ENCODE data around the gene OR5K3. TPM values are rescaled to one million over a fixed set of nuclear protein-coding genes. Genes with fewer than 3 reads are reported as not detected.

OR5K3 gene
- total and polyA plus RNA-seq, 9 of the 15 experiments (the other 6 are each of a cell fraction or from before 2014, with no cell fraction given): not detected

- Histone ChIP-seq H2AFZ (ENCODE audit: low read depth, low read length) (no peak overlapping the region), H3K36me3 (ENCODE audit: control insufficient read depth, insufficient read depth, low read length) (no peaks in the 10 kb centered on the region), H3K9me1 (ENCODE audit: control insufficient read depth, insufficient read depth, low read length) (no peaks in the 10 kb centered on the region), H3K4me2 (ENCODE audit: insufficient read depth, low read length) (no peak overlapping the region), H4K20me1 (replicated peaks; ENCODE audit: control insufficient read depth, insufficient read depth, low read length) (no peaks in the 10 kb centered on the region), H3K4me1 (replicated peaks in 1 of 2; ENCODE audit: control insufficient read depth in 2 of 2, insufficient read depth in 2 of 2, low read length in 2 of 2) (no peaks in the 10 kb centered on the region), H3K9me3 (replicated peaks; ENCODE audit: control insufficient read depth, insufficient read depth, low read depth, low read length) (no peaks in the 10 kb centered on the region), H3K9ac (ENCODE audit: insufficient read depth in 1 of 2, low read depth in 2 of 2, low read length in 2 of 2) (no peak overlapping the region), H3K27me3 (ENCODE audit: control insufficient read depth in 2 of 2, insufficient read depth in 2 of 2, low read length in 2 of 2) (no peaks in the 10 kb centered on the region), H3K4me3 (no peak overlapping the region), H3K79me2 (ENCODE audit: control insufficient read depth, insufficient read depth, low read length) (no peaks in the 10 kb centered on the region), H3K27ac (ENCODE audit: extremely low read depth, low read depth, low read length) (no peak overlapping the region)
- peak in 1 of 4 experiments; percentile 1 for DNase-seq (ENCODE audit: extremely low read depth in 1 of 4, low spot score in 3 of 4)
- TF ChIP-seq SRSF1 (IDR thresholded peaks at IDR 0.05; ENCODE audit: low read depth, low read length): no peak
- TF ChIP-seq ETV6 (IDR thresholded peaks at IDR 0.05; ENCODE audit: borderline replicate concordance in 1 of 2, low read depth in 2 of 2, low read length in 1 of 2): no peak
- no peak for TF ChIP-seq ETV6 (CRISPR knock-in tag; IDR thresholded peaks at IDR 0.05; ENCODE audit: borderline replicate concordance)
- TF ChIP-seq, protein P1, sequence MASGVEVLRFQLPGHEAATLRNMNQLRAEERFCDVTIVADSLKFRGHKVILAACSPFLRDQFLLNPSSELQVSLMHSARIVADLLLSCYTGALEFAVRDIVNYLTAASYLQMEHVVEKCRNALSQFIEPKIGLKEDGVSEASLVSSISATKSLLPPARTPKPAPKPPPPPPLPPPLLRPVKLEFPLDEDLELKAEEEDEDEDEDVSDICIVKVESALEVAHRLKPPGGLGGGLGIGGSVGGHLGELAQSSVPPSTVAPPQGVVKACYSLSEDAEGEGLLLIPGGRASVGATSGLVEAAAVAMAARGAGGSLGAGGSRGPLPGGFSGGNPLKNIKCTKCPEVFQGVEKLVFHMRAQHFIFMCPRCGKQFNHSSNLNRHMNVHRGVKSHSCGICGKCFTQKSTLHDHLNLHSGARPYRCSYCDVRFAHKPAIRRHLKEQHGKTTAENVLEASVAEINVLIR (CRISPR knock-in tag; IDR thresholded peaks at IDR 0.05): no peak
- TF ChIP-seq ZHX1 (conservative IDR thresholded peaks at IDR 0.05; ENCODE audit: low read length): no peak
- TF ChIP-seq FOXM1 (IDR thresholded peaks at IDR 0.05; ENCODE audit: low read depth): no peak
- TF ChIP-seq FOXM1 (CRISPR knock-in tag; IDR thresholded peaks at IDR 0.05; ENCODE audit: low read depth): no peak
- TF ChIP-seq ZNF780A (CRISPR knock-in tag; IDR thresholded peaks at IDR 0.05): no peak
- no peak for TF ChIP-seq ZNF408 (CRISPR knock-in tag; IDR thresholded peaks at IDR 0.05; ENCODE audit: low read depth)
- TF ChIP-seq, protein P2, sequence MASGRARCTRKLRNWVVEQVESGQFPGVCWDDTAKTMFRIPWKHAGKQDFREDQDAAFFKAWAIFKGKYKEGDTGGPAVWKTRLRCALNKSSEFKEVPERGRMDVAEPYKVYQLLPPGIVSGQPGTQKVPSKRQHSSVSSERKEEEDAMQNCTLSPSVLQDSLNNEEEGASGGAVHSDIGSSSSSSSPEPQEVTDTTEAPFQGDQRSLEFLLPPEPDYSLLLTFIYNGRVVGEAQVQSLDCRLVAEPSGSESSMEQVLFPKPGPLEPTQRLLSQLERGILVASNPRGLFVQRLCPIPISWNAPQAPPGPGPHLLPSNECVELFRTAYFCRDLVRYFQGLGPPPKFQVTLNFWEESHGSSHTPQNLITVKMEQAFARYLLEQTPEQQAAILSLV (tag; IDR thresholded peaks at IDR 0.05): no peak
- intact Hi-C loops (cut with micrococcal nuclease): no loop called here
- ATAC-seq: peak; percentile 34; the same call in 1 of the 3 replicates
- FAIRE-seq: no peak
- BruUV-seq (replicated peaks): no TSS peak
- WGBS (ENCODE audit: insufficient coverage, low coverage, missing lambda C conversion rate): 0% methylated on average over 1 of the region's 1 CpG
- POLR2A ChIA-PET: no interaction called here
- in situ Hi-C loops (cut with MboI): no loop called here
- CTCF ChIA-PET (ENCODE audit: low intra/inter-chr PET ratio): no interaction called here
Measured at GRCh38 chr3:98359993-98360675, 30.3 kb upstream of the OR5K3 start.
